HepG2 (cell line): ENCODE data around the gene AUNIP. TPM values are rescaled to one million over a fixed set of nuclear protein-coding genes. Genes with fewer than 3 reads are reported as not detected.

Source experiments
- ADNP ChIP-seq: sonication (generic); formaldehyde crosslinking; IDR thresholded peaks from 2 replicates; pipeline ENCODE4 v1.4.0; 2020; ENCODE audit warnings: missing genetic modification reagents
- ARNT ChIP-seq: fragments of 450-650 bp; IDR thresholded peaks from 2 replicates; pipeline ENCODE4 v1.6.1; 2017
- ATF7 ChIP-seq, 2 experiments: fragments of 450-650 bp in 1 of 2; sonication (generic) in 1 of 2; formaldehyde crosslinking in 1 of 2; IDR thresholded peaks; 2 replicates each; pipeline versions ENCODE4 v1.4.0 to v1.6.1; 2016 to 2020; ENCODE audit warnings: antibody characterized with exemption in 1 of 2, mild to moderate bottlenecking in 1 of 2, missing genetic modification reagents in 1 of 2
- CBFB ChIP-seq: sonication (generic); formaldehyde crosslinking; IDR thresholded peaks from 2 replicates; pipeline ENCODE4 v1.4.0; 2020; ENCODE audit warnings: missing genetic modification reagents
- EP300 ChIP-seq, 3 experiments: sonication (generic) in 1 of 3; formaldehyde crosslinking in 1 of 3; IDR thresholded peaks; 2 replicates each; pipeline versions ENCODE4 v1.5.1 to v1.6.1; 2011 to 2020; ENCODE audit warnings: low read depth in 2 of 3, low read length in 2 of 3, borderline replicate concordance in 1 of 3, improper control_type of control experiment in 1 of 3, mild to moderate bottlenecking in 1 of 3, missing genetic modification reagents in 1 of 3, moderate library complexity in 1 of 3
- GATAD1 ChIP-seq: IDR thresholded peaks from 2 replicates; pipeline ENCODE4 v1.6.1; 2016; ENCODE audit warnings: missing genetic modification reagents, missing compliant biosample characterization
- HHEX ChIP-seq: IDR thresholded peaks from 2 replicates; pipeline ENCODE4 v1.6.1; 2016; ENCODE audit warnings: control low read depth
- HOXA3 ChIP-seq: sonication (generic); formaldehyde crosslinking; IDR thresholded peaks from 2 replicates; pipeline ENCODE4 v1.5.0; 2020; ENCODE audit warnings: missing genetic modification reagents
- HOXA5 ChIP-seq: sonication (generic); formaldehyde crosslinking; IDR thresholded peaks from 2 replicates; pipeline ENCODE4 v1.4.0; 2020; ENCODE audit warnings: missing genetic modification reagents
- JDP2 ChIP-seq: sonication (generic); formaldehyde crosslinking; IDR thresholded peaks from 2 replicates; pipeline ENCODE4 v1.8.1; 2022; ENCODE audit warnings: missing genetic modification reagents, borderline replicate concordance
- KDM1A ChIP-seq: IDR thresholded peaks from 2 replicates; pipeline ENCODE4 v1.6.1; 2016; ENCODE audit warnings: missing compliant biosample characterization
- KLF13 ChIP-seq: sonication (generic); formaldehyde crosslinking; IDR thresholded peaks from 2 replicates; pipeline ENCODE4 v1.4.0; 2020; ENCODE audit warnings: mild to moderate bottlenecking, missing genetic modification reagents
- MAFF ChIP-seq: IDR thresholded peaks from 2 replicates; pipeline ENCODE4 v1.6.1; 2011; ENCODE audit warnings: low read depth, low read length, improper control_type of control experiment
- NR2F1 ChIP-seq, 2 experiments: fragments of 450-650 bp in 1 of 2; formaldehyde crosslinking in 1 of 2; IDR thresholded peaks; 2 replicates each; pipeline versions ENCODE4 v1.5.0 to v1.6.1; 2016 to 2020; ENCODE audit warnings: mild to moderate bottlenecking in 1 of 2, missing compliant biosample characterization in 1 of 2, missing genetic modification reagents in 1 of 2, moderate library complexity in 1 of 2
- PCBP1 ChIP-seq: fragments of 200-400 bp; formaldehyde crosslinking; IDR thresholded peaks from 2 replicates; pipeline ENCODE4 v1.6.1; 2017; ENCODE audit warnings: mild to moderate bottlenecking, low read depth, low read length, borderline replicate concordance
- RFX3 ChIP-seq: IDR thresholded peaks from 2 replicates; pipeline ENCODE4 v1.6.1; 2016; ENCODE audit warnings: missing biosample characterization, missing genetic modification reagents
- SNRNP70 ChIP-seq: fragments of 200-400 bp; formaldehyde crosslinking; IDR thresholded peaks from 2 replicates; pipeline ENCODE4 v1.6.1; 2017; ENCODE audit warnings: mild to moderate bottlenecking, low read depth, low read length, moderate library complexity
- SOX13 ChIP-seq, 3 experiments: fragments of 450-650 bp in 1 of 3; sonication (generic) in 1 of 3; formaldehyde crosslinking in 1 of 3; IDR thresholded peaks in 2 of 3; conservative IDR thresholded peaks in 1 of 3; 2 replicates each; pipeline versions ENCODE4 v1.5.0 to v1.6.1; 2016 to 2020; ENCODE audit warnings: antibody characterized with exemption in 1 of 3, mild to moderate bottlenecking in 1 of 3, missing compliant biosample characterization in 1 of 3, missing genetic modification reagents in 1 of 3, moderate library complexity in 1 of 3
- SOX5 ChIP-seq: IDR thresholded peaks from 2 replicates; pipeline ENCODE4 v1.6.1; 2016; ENCODE audit warnings: borderline replicate concordance
- SP4 ChIP-seq: sonication (generic); formaldehyde crosslinking; IDR thresholded peaks from 2 replicates; pipeline ENCODE4 v1.8.1; 2023; ENCODE audit warnings: mild to moderate bottlenecking, missing genetic modification reagents
- TGIF2 ChIP-seq: IDR thresholded peaks from 2 replicates; pipeline ENCODE4 v1.6.1; 2016; ENCODE audit warnings: control low read depth, missing compliant biosample characterization
- ZNF224 ChIP-seq: sonication (generic); formaldehyde crosslinking; IDR thresholded peaks from 2 replicates; pipeline ENCODE4 v1.5.0; 2020; ENCODE audit warnings: mild to moderate bottlenecking, missing genetic modification reagents
- ZNF225 ChIP-seq: sonication (generic); formaldehyde crosslinking; IDR thresholded peaks from 2 replicates; pipeline ENCODE4 v1.4.0; 2020; ENCODE audit warnings: mild to moderate bottlenecking, missing genetic modification reagents
- ZNF292 ChIP-seq: sonication (generic); formaldehyde crosslinking; IDR thresholded peaks from 2 replicates; pipeline ENCODE4 v1.8.1; 2022; ENCODE audit warnings: mild to moderate bottlenecking, low read depth, missing genetic modification reagents, borderline replicate concordance
- ZNF451 ChIP-seq: sonication (generic); formaldehyde crosslinking; IDR thresholded peaks from 2 replicates; pipeline ENCODE4 v1.5.0; 2020; ENCODE audit warnings: mild to moderate bottlenecking, missing genetic modification reagents
- ZNF569 ChIP-seq: sonication (generic); formaldehyde crosslinking; IDR thresholded peaks from 2 replicates; pipeline ENCODE4 v1.5.0; 2020; ENCODE audit warnings: mild to moderate bottlenecking, missing genetic modification reagents, moderate library complexity, borderline replicate concordance
- polyA plus RNA-seq, 8 experiments: library from polyadenylated mRNA; depleted of rRNA in 3 of 8; stranded (reverse) in 7 of 8; unstranded in 1 of 8; fragments of >200 nt; fragmentation: Illumina TruSeq in 4 of 8; extraction: Trizol in 4 of 8; gene quantifications; 2 replicates each; pipeline versions ENCODE4 v1.2.1 to v1.2.3, GENCODE V29; 2011 to 2016; ENCODE audit warnings: low read depth in 4 of 8, missing spikeins in 1 of 8, mixed read lengths in 1 of 8; ENCODE audit not compliant: insufficient read depth in 1 of 8
- total RNA-seq, 5 experiments: library from RNA; depleted of rRNA; stranded (reverse); fragments of >200 nt; fragmentation: Illumina TruSeq; extraction: Trizol; gene quantifications; 2 replicates each; pipeline ENCODE4 v1.2.3, GENCODE V29; 2016; ENCODE audit warnings: low read depth in 1 of 5
- TF ChIP-seq, protein P1 (sequence below): sonication (generic); formaldehyde crosslinking; IDR thresholded peaks from 2 replicates; pipeline ENCODE4 v1.4.0; 2020; ENCODE audit warnings: missing genetic modification reagents
- TF ChIP-seq, protein P2 (sequence below): sonication (generic); formaldehyde crosslinking; IDR thresholded peaks from 2 replicates; pipeline ENCODE4 v1.4.0; 2020; ENCODE audit warnings: missing genetic modification reagents, borderline replicate concordance

Gene AUNIP
- total and polyA plus RNA-seq, 2 of the 13 experiments (the other 11 are each of a cell fraction or from before 2014, with no cell fraction given), result 3.8 to 12.3 TPM

DNA sequence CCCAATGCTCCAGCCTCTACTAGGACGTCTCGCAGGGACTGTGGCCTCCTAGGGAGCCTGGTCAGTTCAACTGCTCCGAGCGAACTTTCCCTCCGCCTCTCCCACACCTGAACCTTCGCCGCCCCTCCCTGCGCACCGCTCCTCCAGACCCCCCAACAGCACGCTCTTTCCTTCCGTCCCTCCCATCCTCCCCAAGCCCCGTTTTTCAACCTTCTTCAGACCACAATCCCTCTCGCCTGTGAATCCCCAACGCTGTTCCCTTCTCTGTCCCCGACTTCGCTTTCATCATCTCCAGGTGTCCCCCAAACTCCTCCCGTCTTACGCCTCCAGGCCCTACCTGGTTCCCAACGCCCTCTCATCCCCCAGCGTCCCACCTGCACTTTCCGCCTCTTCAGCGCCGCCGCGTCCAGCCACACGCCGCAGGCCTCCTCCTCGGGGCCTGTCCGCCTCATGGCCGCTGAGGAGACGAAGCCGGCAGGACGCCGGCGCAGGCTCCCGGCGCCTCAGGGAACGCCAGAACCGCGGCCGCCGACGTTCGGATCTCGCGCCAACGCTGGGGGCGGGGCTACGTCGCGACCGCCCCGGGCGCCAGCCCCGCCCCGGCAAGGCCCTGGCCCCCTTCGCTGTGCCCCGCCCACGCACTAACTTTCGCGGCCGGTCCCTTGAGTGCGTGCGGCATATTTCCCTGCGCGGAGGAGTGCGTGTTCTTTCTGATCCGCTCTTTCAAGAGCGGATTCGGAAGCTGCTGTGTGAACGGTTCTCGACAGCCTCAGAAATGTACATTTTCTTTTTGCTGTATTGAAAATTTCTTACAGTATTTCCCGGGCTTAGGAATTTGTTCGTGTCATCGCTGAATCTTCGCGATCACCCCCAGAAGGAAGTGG is at the start of gene AUNIP (continued):
- TF ChIP-seq, protein P1, sequence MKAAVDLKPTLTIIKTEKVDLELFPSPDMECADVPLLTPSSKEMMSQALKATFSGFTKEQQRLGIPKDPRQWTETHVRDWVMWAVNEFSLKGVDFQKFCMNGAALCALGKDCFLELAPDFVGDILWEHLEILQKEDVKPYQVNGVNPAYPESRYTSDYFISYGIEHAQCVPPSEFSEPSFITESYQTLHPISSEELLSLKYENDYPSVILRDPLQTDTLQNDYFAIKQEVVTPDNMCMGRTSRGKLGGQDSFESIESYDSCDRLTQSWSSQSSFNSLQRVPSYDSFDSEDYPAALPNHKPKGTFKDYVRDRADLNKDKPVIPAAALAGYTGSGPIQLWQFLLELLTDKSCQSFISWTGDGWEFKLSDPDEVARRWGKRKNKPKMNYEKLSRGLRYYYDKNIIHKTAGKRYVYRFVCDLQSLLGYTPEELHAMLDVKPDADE (CRISPR knock-in tag), result no peak
- TF ChIP-seq HHEX (CRISPR knock-in tag) (no peak), SOX13 (IDR thresholded peaks at IDR 0.05) (no peak), SOX13 (CRISPR knock-in tag; conservative IDR thresholded peaks at IDR 0.05 in 1 of 2, IDR thresholded peaks at IDR 0.05 in 1 of 2) (peak in 1 of 2 experiments; percentile 61; a peak in 2 of 4 replicates), TGIF2 (CRISPR knock-in tag) (peak; percentile 87; the same call in 1 of the 2 replicates), NR2F1 (CRISPR knock-in tag; IDR thresholded peaks at IDR 0.05) (no peak), ATF7 (IDR thresholded peaks at IDR 0.05) (no peak), ATF7 (CRISPR knock-in tag; IDR thresholded peaks at IDR 0.05) (no peak), ZNF224 (CRISPR knock-in tag) (no peak), GATAD1 (CRISPR knock-in tag) (peak; percentile 62), ZNF225 (no peak), PCBP1 (no peak), ARNT (no peak), HOXA5 (CRISPR knock-in tag) (peak; percentile 78; the same call in 1 of the 2 replicates), MAFF (no peak), SNRNP70 (no peak), KDM1A (no peak), KLF13 (CRISPR knock-in tag) (no peak), JDP2 (CRISPR knock-in tag) (no peak), ZNF569 (CRISPR knock-in tag) (no peak), EP300 (IDR thresholded peaks at IDR 0.05; ENCODE audit: low read depth in 2 of 2, low read length in 2 of 2) (no peak), EP300 (CRISPR knock-in tag; IDR thresholded peaks at IDR 0.05; ENCODE audit: borderline replicate concordance) (no peak; the same call in 1 of the 2 replicates), ADNP (CRISPR knock-in tag) (no peak), HOXA3 (CRISPR knock-in tag) (peak; percentile 64; the same call in 1 of the 2 replicates), ZNF292 (CRISPR knock-in tag) (no peak), RFX3 (CRISPR knock-in tag) (no peak), CBFB (CRISPR knock-in tag) (peak; percentile 75; the same call in 1 of the 2 replicates), SOX5 (peak; percentile 42; the same call in 1 of the 2 replicates), ZNF451 (CRISPR knock-in tag) (peak; percentile 66; the same call in 1 of the 2 replicates), SP4 (CRISPR knock-in tag) (peak; percentile 97)
- TF ChIP-seq, protein P2, sequence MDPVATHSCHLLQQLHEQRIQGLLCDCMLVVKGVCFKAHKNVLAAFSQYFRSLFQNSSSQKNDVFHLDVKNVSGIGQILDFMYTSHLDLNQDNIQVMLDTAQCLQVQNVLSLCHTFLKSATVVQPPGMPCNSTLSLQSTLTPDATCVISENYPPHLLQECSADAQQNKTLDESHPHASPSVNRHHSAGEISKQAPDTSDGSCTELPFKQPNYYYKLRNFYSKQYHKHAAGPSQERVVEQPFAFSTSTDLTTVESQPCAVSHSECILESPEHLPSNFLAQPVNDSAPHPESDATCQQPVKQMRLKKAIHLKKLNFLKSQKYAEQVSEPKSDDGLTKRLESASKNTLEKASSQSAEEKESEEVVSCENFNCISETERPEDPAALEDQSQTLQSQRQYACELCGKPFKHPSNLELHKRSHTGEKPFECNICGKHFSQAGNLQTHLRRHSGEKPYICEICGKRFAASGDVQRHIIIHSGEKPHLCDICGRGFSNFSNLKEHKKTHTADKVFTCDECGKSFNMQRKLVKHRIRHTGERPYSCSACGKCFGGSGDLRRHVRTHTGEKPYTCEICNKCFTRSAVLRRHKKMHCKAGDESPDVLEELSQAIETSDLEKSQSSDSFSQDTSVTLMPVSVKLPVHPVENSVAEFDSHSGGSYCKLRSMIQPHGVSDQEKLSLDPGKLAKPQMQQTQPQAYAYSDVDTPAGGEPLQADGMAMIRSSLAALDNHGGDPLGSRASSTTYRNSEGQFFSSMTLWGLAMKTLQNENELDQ, result no peak
